Activated CD4-positive, alpha-beta T cell treated with anti-CD3 and anti-CD28 coated beads for 4 hours (primary cell): ENCODE data around the gene ZSCAN29.

ENCODE experiments used
- DNase-seq, 2 donors: peaks; one replicate each; pipeline ENCODE4 v3.0.0-alpha.2; 2020

ZSCAN29 gene

GRCh38 chr15:43346305-43346704 is 24.5 kb downstream of the ZSCAN29 start:
- DNase-seq, result no peak

DNA sequence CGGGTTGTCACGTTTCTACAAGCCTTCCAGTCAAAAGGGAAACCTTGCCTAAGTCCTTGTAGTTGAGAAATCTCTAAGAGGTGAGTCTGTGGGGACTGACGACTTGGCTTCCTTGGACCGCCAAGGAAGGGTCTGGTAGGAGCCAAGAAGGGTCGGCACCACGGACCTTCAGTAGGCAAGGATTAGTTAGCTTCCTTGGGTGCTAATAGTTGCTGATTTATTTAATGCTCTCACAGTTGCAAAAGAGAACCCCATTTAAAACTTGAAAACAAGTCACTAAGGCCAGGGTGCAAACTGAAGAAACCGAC is 40.1 kb downstream of the ZSCAN29 start:
- DNase-seq, result no peak

DNA sequence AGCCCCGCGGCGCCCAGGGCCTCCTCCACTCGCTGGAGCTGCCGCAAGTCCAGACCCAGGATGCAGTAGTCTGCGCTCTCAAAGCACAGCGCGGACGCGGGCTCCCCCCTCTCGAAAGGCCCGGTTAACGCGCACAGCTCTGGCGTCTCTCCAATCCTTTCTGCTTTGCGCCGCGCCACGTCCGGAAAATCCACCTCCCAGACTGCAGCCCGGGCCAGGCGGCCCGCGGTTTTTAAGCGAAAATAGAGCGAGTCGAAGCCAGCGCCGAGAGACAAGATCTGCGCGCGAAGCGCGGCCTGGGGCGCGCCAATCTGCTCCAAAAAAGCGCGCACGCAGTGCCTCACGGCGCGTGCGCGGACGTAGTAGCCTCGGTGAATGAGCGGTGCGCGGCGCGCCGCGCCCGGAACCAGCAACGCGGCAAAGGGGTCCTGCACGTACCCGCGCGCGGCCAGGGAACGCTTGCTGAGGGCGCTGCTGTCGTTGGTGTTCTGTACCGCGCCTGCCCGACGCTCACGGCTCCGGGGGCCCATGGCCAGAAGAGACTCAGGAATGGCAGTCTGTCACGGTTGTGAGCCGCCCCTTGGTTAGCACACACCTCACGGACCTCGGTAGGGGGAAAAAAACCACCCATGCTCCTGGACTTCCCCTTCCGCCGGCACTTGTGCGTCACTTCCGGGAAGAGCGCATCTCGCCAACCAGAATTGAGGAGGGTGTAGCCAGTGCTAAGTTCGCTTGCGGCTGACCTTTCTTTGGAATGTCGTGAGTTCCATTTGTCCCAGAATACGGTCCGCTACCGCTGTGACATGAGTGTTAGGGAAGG is 40.7 kb downstream of the ZSCAN29 start, which contains the start of gene LCMT2:
LCMT2 (minus strand) TSS at position 614 of the 820 bp plus-strand sequence; CDS start at position 530, 84 bp downstream.
- DNase-seq, result peak; percentile 89 to 91

GRCh38 chr15:43329217-43329959 is 41.5 kb downstream of the ZSCAN29 start:
- peak; percentile 1 to 4 for DNase-seq

GRCh38 chr15:43325039-43325684 is 45.7 kb downstream of the ZSCAN29 start:
- no peak for DNase-seq

- no peak for DNase-seq
Observed at GRCh38 chr15:43318990-43319771, 51.7 kb downstream of the ZSCAN29 start.

DNA sequence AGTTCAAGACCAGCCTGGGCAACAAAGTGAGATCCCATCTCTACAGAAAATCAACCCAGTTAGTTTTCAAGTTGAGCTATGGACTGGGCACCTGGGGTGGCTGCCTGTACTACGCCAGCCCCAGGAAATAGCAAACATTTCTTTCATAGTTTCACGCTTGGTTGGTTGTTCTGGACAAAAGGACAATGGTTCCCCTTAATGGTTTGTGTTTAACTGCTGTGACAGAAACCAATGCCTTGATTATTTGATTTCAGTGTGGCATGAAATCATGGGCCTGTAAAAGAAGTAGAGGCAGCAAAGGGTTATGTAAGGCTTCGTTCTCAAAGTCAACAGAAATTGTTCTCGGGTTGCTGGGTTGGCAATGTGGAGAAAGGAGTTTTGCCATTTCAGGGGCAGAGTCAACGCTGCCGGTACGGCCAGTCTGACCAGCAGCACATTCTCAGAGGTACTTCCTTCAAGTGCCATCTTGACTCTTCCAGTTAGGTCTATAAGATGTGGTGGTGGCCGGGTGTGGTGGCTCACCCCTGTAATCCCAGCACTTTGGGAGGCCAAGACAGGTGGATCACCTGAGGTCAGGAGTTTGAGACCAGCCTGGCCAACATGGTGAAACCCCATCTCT is 53.2 kb downstream of the ZSCAN29 start:
- DNase-seq, result no peak

- no peak for DNase-seq
Observed at GRCh38 chr15:43316971-43317346, 53.9 kb downstream of the ZSCAN29 start.

DNA sequence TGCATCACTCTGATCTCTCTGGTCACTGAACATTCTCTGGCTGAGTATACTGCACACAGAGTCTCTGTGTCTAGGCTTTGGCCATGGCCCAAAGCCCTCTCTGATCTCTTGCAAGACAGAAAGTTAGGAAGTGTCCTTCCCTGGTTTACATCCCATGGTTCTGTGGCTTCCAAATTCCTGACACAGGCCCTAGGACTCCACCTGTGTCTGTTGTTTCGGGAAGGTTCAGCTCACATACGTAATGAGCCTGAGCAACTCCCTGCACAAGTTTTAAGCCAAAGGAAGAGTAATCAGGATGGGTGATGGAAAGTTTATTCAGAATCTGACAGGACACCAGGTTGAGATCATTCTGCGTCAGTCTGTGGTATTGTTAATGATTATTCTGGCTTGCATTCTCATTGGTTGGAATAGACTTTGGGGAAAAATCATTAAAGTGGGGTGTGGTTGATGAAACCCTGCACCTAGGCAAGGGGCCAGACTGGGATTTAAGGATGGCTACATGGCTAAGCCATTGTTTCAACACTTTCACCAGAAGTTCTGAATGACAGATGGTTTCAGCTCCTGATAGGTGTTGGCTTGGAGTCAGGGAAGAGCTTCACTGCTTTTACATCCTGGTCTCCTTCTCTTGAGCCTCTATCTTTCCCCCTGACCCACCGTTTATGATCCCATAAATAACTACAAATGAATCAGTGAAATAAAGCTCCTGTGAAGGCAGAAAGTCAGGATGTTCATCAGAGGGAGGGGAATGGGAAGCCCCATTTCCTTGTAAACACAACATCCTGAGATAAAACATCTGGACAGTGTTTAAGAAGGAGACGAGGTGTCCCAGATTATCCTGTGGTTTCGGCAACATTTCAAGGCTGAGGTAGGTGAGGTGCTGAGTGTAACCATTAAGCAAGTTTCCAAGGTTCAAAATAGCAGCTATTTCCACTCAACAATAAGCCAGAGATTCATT is 54.5 kb downstream of the ZSCAN29 start:
- DNase-seq, result no peak

- DNase-seq, result no peak
Observed at GRCh38 chr15:43314171-43314570, 56.7 kb downstream of the ZSCAN29 start.

GRCh38 chr15:43312378-43312777 is 58.5 kb downstream of the ZSCAN29 start:
- no peak for DNase-seq
